DND-41 (cell line): ENCODE results near the gene ADAMTS12.

Experiments
- CTCF ChIP-seq: IDR thresholded peaks from 2 replicates; pipeline ENCODE4 v1.5.1; 2012; ENCODE audit warnings: borderline replicate concordance, low read length, moderate library complexity, mild to moderate bottlenecking; ENCODE audit not compliant: poor library complexity, severe bottlenecking; ENCODE audit errors: extremely low read depth
- EZH2 ChIP-seq: IDR thresholded peaks from 3 replicates; pipeline ENCODE4 v1.6.1; 2012; ENCODE audit warnings: borderline replicate concordance, low read depth, mild to moderate bottlenecking, moderate library complexity, low read length, inconsistent platforms; ENCODE audit not compliant: severe bottlenecking

GRCh38 chr5:33482335-33482734 lies 409.5 kb downstream of the ADAMTS12 start:
- TF ChIP-seq CTCF, result no peak
- no peak for TF ChIP-seq EZH2
